H9 (cell line): ENCODE measurements around the gene SRPK2. TPM values are rescaled to one million over a fixed set of nuclear protein-coding genes. Genes with fewer than 3 reads are reported as not detected.

Source experiments
- DNase-seq: peaks from one replicate; pipeline ENCODE4 v3.0.0-alpha.2; 2017
- H2AFZ ChIP-seq: one replicate; pipeline ENCODE4 v1.6.1; 2013; ENCODE audit warnings: mild to moderate bottlenecking, low read length, control low read depth, moderate library complexity
- H2AK5ac ChIP-seq: 2 replicates; pipeline ENCODE4 v1.6.1; 2013; ENCODE audit warnings: low read length, control low read depth, mixed read lengths; ENCODE audit not compliant: insufficient read length
- H2BK120ac ChIP-seq: one replicate; pipeline ENCODE4 v1.6.1; 2013; ENCODE audit warnings: low read depth, mild to moderate bottlenecking, low read length, control low read depth, inconsistent platforms; ENCODE audit not compliant: poor library complexity, severe bottlenecking
- H2BK12ac ChIP-seq: 2 replicates; pipeline ENCODE4 v1.6.1; 2013; ENCODE audit warnings: low read length, control low read depth, mixed read lengths, low read depth; ENCODE audit not compliant: insufficient read length
- H2BK15ac ChIP-seq: 2 replicates; pipeline ENCODE4 v1.6.1; 2013; ENCODE audit warnings: low read depth, low read length, control low read depth
- H2BK20ac ChIP-seq: one replicate; pipeline ENCODE4 v1.6.1; 2013; ENCODE audit warnings: low read depth, mild to moderate bottlenecking, low read length, control low read depth, inconsistent platforms; ENCODE audit not compliant: poor library complexity, severe bottlenecking
- H2BK5ac ChIP-seq: 2 replicates; pipeline ENCODE4 v1.6.1; 2013; ENCODE audit warnings: low read length, control low read depth, mixed read lengths; ENCODE audit not compliant: insufficient read length
- H3K14ac ChIP-seq: 2 replicates; pipeline ENCODE4 v1.6.1; 2013; ENCODE audit warnings: low read length, control low read depth; ENCODE audit not compliant: insufficient read depth
- H3K18ac ChIP-seq: 2 replicates; pipeline ENCODE4 v1.6.1; 2013; ENCODE audit warnings: low read depth, mild to moderate bottlenecking, mixed read lengths, low read length, control low read depth; ENCODE audit not compliant: insufficient read length
- H3K23ac ChIP-seq: 2 replicates; pipeline ENCODE4 v1.6.1; 2013; ENCODE audit warnings: low read length, control low read depth, mixed read lengths, low read depth; ENCODE audit not compliant: insufficient read length
- H3K23me2 ChIP-seq: 2 replicates; pipeline ENCODE4 v1.6.1; 2013; ENCODE audit warnings: low read depth, mild to moderate bottlenecking, mixed read lengths, low read length, control low read depth; ENCODE audit not compliant: insufficient read length, poor library complexity, severe bottlenecking
- H3K27ac ChIP-seq: 2 replicates; pipeline ENCODE4 v1.5.1; 2013; ENCODE audit warnings: low read length, control low read depth, mixed read lengths, low read depth; ENCODE audit not compliant: insufficient read length
- H3K27me3 ChIP-seq: 2 replicates; pipeline ENCODE4 v1.6.1; 2013; ENCODE audit warnings: low read length, control low read depth, inconsistent platforms; ENCODE audit not compliant: insufficient read depth
- H3K4ac ChIP-seq: 2 replicates; pipeline ENCODE4 v1.6.1; 2013; ENCODE audit warnings: low read depth, mild to moderate bottlenecking, control low read depth, inconsistent platforms, low read length, moderate library complexity
- H3K4me1 ChIP-seq: 2 replicates; pipeline ENCODE4 v1.6.1; 2013; ENCODE audit warnings: low read length, control low read depth, inconsistent platforms; ENCODE audit not compliant: insufficient read depth
- H3K4me2 ChIP-seq: 2 replicates; pipeline ENCODE4 v1.6.1; 2013; ENCODE audit warnings: low read length, control low read depth, mixed read lengths; ENCODE audit not compliant: insufficient read length, insufficient read depth
- H3K56ac ChIP-seq: 2 replicates; pipeline ENCODE4 v1.6.1; 2013; ENCODE audit warnings: low read depth, mild to moderate bottlenecking, mixed read lengths, low read length, control low read depth; ENCODE audit not compliant: insufficient read length
- H3K79me1 ChIP-seq: 2 replicates; pipeline ENCODE4 v1.6.1; 2013; ENCODE audit warnings: low read depth, mild to moderate bottlenecking, moderate library complexity, low read length, control low read depth, inconsistent platforms; ENCODE audit not compliant: insufficient read depth, poor library complexity, severe bottlenecking
- H3K79me2 ChIP-seq: 2 replicates; pipeline ENCODE4 v1.6.1; 2013; ENCODE audit warnings: low read length, control low read depth, inconsistent platforms; ENCODE audit not compliant: insufficient read depth
- H3K9ac ChIP-seq: 2 replicates; pipeline ENCODE4 v1.6.1; 2013; ENCODE audit warnings: low read length, control low read depth, mixed read lengths; ENCODE audit not compliant: insufficient read length; ENCODE audit errors: extremely low read depth
- H3K9me3 ChIP-seq: one replicate; pipeline ENCODE4 v1.6.1; 2013; ENCODE audit warnings: low read depth, low read length, inconsistent platforms; ENCODE audit not compliant: control insufficient read depth
- H3T11ph ChIP-seq: one replicate; pipeline ENCODE4 v1.6.1; 2013; ENCODE audit warnings: mild to moderate bottlenecking, low read length, control low read depth, inconsistent platforms
- H4K20me1 ChIP-seq: one replicate; pipeline ENCODE4 v1.6.1; 2013; ENCODE audit not compliant: control insufficient read depth, insufficient read length, insufficient read depth
- H4K5ac ChIP-seq: 2 replicates; pipeline ENCODE4 v1.6.1; 2013; ENCODE audit warnings: low read depth, mild to moderate bottlenecking, mixed read lengths, low read length, control low read depth; ENCODE audit not compliant: insufficient read length
- H4K8ac ChIP-seq: replicated peaks from 2 replicates; pipeline ENCODE4 v1.6.1; 2013; ENCODE audit warnings: low read length, control low read depth, mixed read lengths, low read depth; ENCODE audit not compliant: insufficient read length
- H4K91ac ChIP-seq: 2 replicates; pipeline ENCODE4 v1.6.1; 2013; ENCODE audit warnings: low read depth, mild to moderate bottlenecking, moderate library complexity, mixed read lengths, low read length, control low read depth; ENCODE audit not compliant: insufficient read length
- H3K27ac Mint-ChIP-seq, 3 experiments: 2 replicates in 2 of 3; 3 replicates in 1 of 3; pipeline ENCODE4 v1.8.0; 2020 to 2021; ENCODE audit warnings: mixed read lengths in 3 of 3, mild to moderate bottlenecking in 1 of 3, moderate library complexity in 1 of 3
- H3K27me3 Mint-ChIP-seq: 2 replicates; pipeline ENCODE4 v1.8.0; 2021; ENCODE audit warnings: low read depth, mild to moderate bottlenecking, moderate library complexity, mixed read lengths
- H3K36me3 Mint-ChIP-seq, 3 experiments: 2 replicates in 2 of 3; 3 replicates in 1 of 3; pipeline ENCODE4 v1.8.0; 2020 to 2021; ENCODE audit warnings: low read depth in 3 of 3, mixed read lengths in 3 of 3; ENCODE audit not compliant: insufficient read depth in 1 of 3
- H3K4me1 Mint-ChIP-seq, 2 experiments: 2 replicates each; pipeline ENCODE4 v1.8.0; 2020; ENCODE audit warnings: mixed read lengths in 2 of 2
- H3K4me3 Mint-ChIP-seq, 2 experiments: 2 replicates in 1 of 2; 3 replicates in 1 of 2; pipeline ENCODE4 v1.8.0; 2020 to 2021; ENCODE audit warnings: mild to moderate bottlenecking in 2 of 2, mixed read lengths in 2 of 2, moderate library complexity in 1 of 2
- H3K9me3 Mint-ChIP-seq, 2 experiments: 2 replicates in 1 of 2; 3 replicates in 1 of 2; pipeline ENCODE4 v1.8.0; 2020; ENCODE audit warnings: mild to moderate bottlenecking in 2 of 2, mixed read lengths in 2 of 2, moderate library complexity in 1 of 2
- total RNA-seq: library from RNA; stranded (reverse); gene quantifications from 2 replicates; pipeline ENCODE4 v1.2.1, GENCODE V29; 2021
- TF ChIP-seq, protein P1 (sequence below): fragments of 200-600 bp; sonication (generic); conservative IDR thresholded peaks from 3 replicates; pipeline ENCODE4 v1.8.0; 2021; ENCODE audit warnings: antibody characterized with exemption, mild to moderate bottlenecking

SRPK2 gene
- total RNA-seq, 1 experiment from 2014 or later, result 41.1 TPM

DNA sequence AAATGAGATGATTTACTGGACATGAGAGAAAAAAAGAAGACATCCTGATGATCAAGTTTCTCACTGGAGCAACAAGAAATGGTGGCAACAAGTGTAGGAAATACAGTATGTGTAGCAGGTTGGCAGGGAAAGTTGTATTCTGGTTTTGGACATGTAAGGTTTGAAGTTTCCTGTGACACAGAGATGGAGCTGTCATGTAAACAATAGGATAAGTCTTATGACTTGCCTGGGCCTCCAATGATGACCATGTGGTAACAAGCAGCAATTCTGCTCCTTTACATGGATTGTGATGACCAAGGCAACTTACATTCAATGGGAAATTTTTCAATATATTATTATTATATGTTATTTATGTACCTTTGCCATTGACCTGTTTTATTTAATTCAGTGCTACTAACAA is 249.3 kb downstream of the SRPK2 start:
- H3K27me3 Mint-ChIP-seq, result no peaks in the 10 kb centered on the region
- no peak overlapping the region for H3K27ac Mint-ChIP-seq

More for the DNA sequence above, 249.3 kb downstream of the SRPK2 start:
- Histone ChIP-seq H2AK5ac (no peak overlapping the region), H4K20me1 (no peaks in the 10 kb centered on the region), H3K4me1 (no peaks in the 10 kb centered on the region), H2BK12ac (no peak overlapping the region), H3K9ac (no peak overlapping the region), H3K4ac (no peak overlapping the region), H4K91ac (no peak overlapping the region), H3K79me1 (no peaks in the 10 kb centered on the region), H3K56ac (no peak overlapping the region), H2AFZ (no peak overlapping the region), H3T11ph (no peak overlapping the region), H3K27me3 (no peaks in the 10 kb centered on the region), H3K4me2 (no peak overlapping the region), H2BK15ac (no peak overlapping the region), H3K27ac (no peak overlapping the region), H2BK20ac (no peak overlapping the region), H3K18ac (no peak overlapping the region), H3K23ac (no peak overlapping the region), H4K8ac (no peak overlapping the region), H3K9me3 (no peaks in the 10 kb centered on the region), H3K14ac (no peak overlapping the region), H2BK120ac (no peak overlapping the region), H3K79me2 (0 out of 2 replicates have a peak, but pooled peaks cover 2% of the 10 kb centered on the region), H4K5ac (no peak overlapping the region), H2BK5ac (no peak overlapping the region), H3K23me2 (no peaks in the 10 kb centered on the region)
- H3K4me1 Mint-ChIP-seq, result peaks cover 0 to 7% of the 10 kb centered on the region in 2 experiments; a peak in 3 of 4 replicates
- H3K9me3 Mint-ChIP-seq, result no peaks in the 10 kb centered on the region
- TF ChIP-seq, protein P1, sequence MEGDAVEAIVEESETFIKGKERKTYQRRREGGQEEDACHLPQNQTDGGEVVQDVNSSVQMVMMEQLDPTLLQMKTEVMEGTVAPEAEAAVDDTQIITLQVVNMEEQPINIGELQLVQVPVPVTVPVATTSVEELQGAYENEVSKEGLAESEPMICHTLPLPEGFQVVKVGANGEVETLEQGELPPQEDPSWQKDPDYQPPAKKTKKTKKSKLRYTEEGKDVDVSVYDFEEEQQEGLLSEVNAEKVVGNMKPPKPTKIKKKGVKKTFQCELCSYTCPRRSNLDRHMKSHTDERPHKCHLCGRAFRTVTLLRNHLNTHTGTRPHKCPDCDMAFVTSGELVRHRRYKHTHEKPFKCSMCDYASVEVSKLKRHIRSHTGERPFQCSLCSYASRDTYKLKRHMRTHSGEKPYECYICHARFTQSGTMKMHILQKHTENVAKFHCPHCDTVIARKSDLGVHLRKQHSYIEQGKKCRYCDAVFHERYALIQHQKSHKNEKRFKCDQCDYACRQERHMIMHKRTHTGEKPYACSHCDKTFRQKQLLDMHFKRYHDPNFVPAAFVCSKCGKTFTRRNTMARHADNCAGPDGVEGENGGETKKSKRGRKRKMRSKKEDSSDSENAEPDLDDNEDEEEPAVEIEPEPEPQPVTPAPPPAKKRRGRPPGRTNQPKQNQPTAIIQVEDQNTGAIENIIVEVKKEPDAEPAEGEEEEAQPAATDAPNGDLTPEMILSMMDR, result no peak
- no peak for DNase-seq
- H3K4me3 Mint-ChIP-seq, result no peak overlapping the region
- H3K36me3 Mint-ChIP-seq, result peaks cover 10 to 33% (median 22%) of the 10 kb centered on the region in 3 experiments
